ENCODE results near the gene BEND5. TPM values are rescaled to one million over a fixed set of nuclear protein-coding genes. Genes with fewer than 3 reads are reported as not detected.

BEND5 gene
- total and polyA plus RNA-seq, 2 of the 8 experiments (the other 6 are each of a cell fraction or from before 2014, with no cell fraction given) = 3.8 to 7.5 TPM

DNA sequence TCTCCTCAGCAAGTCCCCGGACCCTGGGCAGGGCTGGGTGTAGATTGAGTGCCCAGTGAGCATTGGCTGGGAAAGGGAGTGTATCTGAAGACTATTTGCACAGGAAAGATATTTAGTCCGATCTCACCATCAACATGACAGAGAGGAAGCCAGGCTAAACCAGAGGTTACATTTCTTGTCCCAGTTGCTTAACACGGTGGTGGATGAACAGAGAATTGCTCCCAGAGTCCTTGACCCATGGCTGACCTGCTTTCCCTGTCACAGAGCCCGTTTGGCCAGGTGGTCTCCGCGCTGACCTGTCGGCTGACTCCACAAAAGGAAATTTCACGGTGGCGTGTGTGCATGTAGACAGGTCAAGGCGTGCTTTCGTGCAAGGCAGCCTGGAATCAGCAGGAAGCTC lies 83.5 kb downstream of the BEND5 start:
- no peak overlapping the region for H3K27ac ChIP-seq (ENCODE audit: low read depth, low read length)
- H3K4me2 ChIP-seq (ENCODE audit: insufficient read depth in 1 of 2, low read depth in 2 of 2, low read length in 2 of 2) = no peak overlapping the region
- H3K9ac ChIP-seq (replicated peaks in 1 of 4; ENCODE audit: extremely low read depth in 1 of 4, low read depth in 3 of 4, low read length in 3 of 4) = no peak overlapping the region
- no peak overlapping the region for H2BK12ac ChIP-seq (ENCODE audit: low read depth, low read length)
- TF ChIP-seq EP300 (IDR thresholded peaks at IDR 0.05; ENCODE audit: borderline replicate concordance in 1 of 2, low read depth in 2 of 2, low read length in 2 of 2) = no peak
- no peak for TF ChIP-seq RFX5 (IDR thresholded peaks at IDR 0.05; ENCODE audit: borderline replicate concordance, low read depth, low read length)
- TF ChIP-seq EZH2 (IDR thresholded peaks at IDR 0.05; ENCODE audit: low read depth, low read length, severe bottlenecking) = no peak
- no peak for TF ChIP-seq CBX8 (IDR thresholded peaks at IDR 0.05; ENCODE audit: borderline replicate concordance, low read depth, low read length)
- no peak for TF ChIP-seq POU5F1 (IDR thresholded peaks at IDR 0.05; ENCODE audit: low read depth, low read length)
- no peak for TF ChIP-seq MAFK (IDR thresholded peaks at IDR 0.05; ENCODE audit: low read depth, low read length)
- TF ChIP-seq CEBPB (IDR thresholded peaks at IDR 0.05; ENCODE audit: low read depth, low read length) = no peak
- no peak overlapping the region for H2BK5ac ChIP-seq (ENCODE audit: low read depth, low read length)
- H4K5ac ChIP-seq (ENCODE audit: insufficient read length, low read depth, low read length) = no peak overlapping the region
- no peak overlapping the region for H2AK5ac ChIP-seq (ENCODE audit: low read depth, low read length)
- H3K56ac ChIP-seq (replicated peaks; ENCODE audit: insufficient read length, low read depth, low read length) = no peak overlapping the region
- ChIA-PET POLR2A (ENCODE audit: partially characterized antibody) (no interaction called here), CTCF (ENCODE audit: partially characterized antibody) (interaction anchor here (2.8 to 11.4 kb wide), 2 partner anchors 17 to 120 kb away, joined by 16 to 203 read pairs; no protein-coding TSS in a partner anchor)
- no peak overlapping the region for H3K4ac ChIP-seq (replicated peaks; ENCODE audit: insufficient read length, low read depth, low read length)
- DNase-seq (ENCODE audit: low read depth in 1 of 2, low spot score in 2 of 2) = no peak
- no peak overlapping the region for H3K14ac ChIP-seq (ENCODE audit: insufficient read length)
- H3K9me3 ChIP-seq (ENCODE audit: insufficient read depth in 2 of 2, low read depth in 1 of 2, low read length in 1 of 2) = no peaks in the 10 kb centered on the region
- H3K27me3 ChIP-seq (replicated peaks in 1 of 4; ENCODE audit: control insufficient read depth in 3 of 4, extremely low read depth in 1 of 4, insufficient read depth in 3 of 4, low read length in 3 of 4) = no peaks in the 10 kb centered on the region
- no peaks in the 10 kb centered on the region for H4K20me1 ChIP-seq (replicated peaks in 1 of 2; ENCODE audit: control insufficient read depth in 1 of 2, insufficient read depth in 2 of 2, low read length in 2 of 2)
- H3K23me2 ChIP-seq (ENCODE audit: low read depth, low read length) = no peaks in the 10 kb centered on the region
- H4K8ac ChIP-seq (ENCODE audit: extremely low read depth, insufficient read depth, low read length) = no peak overlapping the region
- H3K4me1 ChIP-seq (replicated peaks in 1 of 4; ENCODE audit: control insufficient read depth in 3 of 4, insufficient read depth in 4 of 4, low read length in 3 of 4) = no peaks in the 10 kb centered on the region
- no peak overlapping the region for H2BK20ac ChIP-seq (ENCODE audit: low read length)
- H3K79me1 ChIP-seq (ENCODE audit: low read depth, low read length) = no peaks in the 10 kb centered on the region
- FAIRE-seq = no peak
- H2AFZ ChIP-seq (ENCODE audit: low read length) = no peak overlapping the region
- no peak overlapping the region for H2BK15ac ChIP-seq (ENCODE audit: low read length)
- H4K91ac ChIP-seq (replicated peaks; ENCODE audit: insufficient read length, low read length) = no peak overlapping the region
- no peaks in the 10 kb centered on the region for H3K36me3 ChIP-seq (ENCODE audit: control insufficient read depth in 2 of 4, insufficient read depth in 4 of 4, low read length in 3 of 4)
- no peaks in the 10 kb centered on the region for H3K79me2 ChIP-seq (ENCODE audit: control insufficient read depth in 1 of 2, insufficient read depth in 2 of 2, low read length in 2 of 2)
- WGBS, 2 experiments (ENCODE audit: extremely low coverage in 1 of 2, insufficient coverage in 1 of 2, insufficient read length in 1 of 2, insufficient replicate concordance in 2 of 2, low coverage in 1 of 2, low lambda C conversion rate in 2 of 2, missing lambda C conversion rate in 1 of 2) = 93% methylated on average over 11 of the region's 11 CpGs; no CpG with 5 or more reads in 1 of the 2 experiments
- no peak overlapping the region for H3K4me3 ChIP-seq (ENCODE audit: extremely low read depth in 1 of 4, insufficient read depth in 2 of 4, low read depth in 3 of 4, low read length in 4 of 4)
- no peak overlapping the region for H3K23ac ChIP-seq (ENCODE audit: insufficient read length)
- H3K18ac ChIP-seq (ENCODE audit: extremely low read depth, low read length) = no peak overlapping the region
- no peak overlapping the region for H2BK120ac ChIP-seq (replicated peaks; ENCODE audit: low read depth, low read length)

Data from H1 (cell line).